Measurements from ENCODE around the gene REN.

REN gene

DNA sequence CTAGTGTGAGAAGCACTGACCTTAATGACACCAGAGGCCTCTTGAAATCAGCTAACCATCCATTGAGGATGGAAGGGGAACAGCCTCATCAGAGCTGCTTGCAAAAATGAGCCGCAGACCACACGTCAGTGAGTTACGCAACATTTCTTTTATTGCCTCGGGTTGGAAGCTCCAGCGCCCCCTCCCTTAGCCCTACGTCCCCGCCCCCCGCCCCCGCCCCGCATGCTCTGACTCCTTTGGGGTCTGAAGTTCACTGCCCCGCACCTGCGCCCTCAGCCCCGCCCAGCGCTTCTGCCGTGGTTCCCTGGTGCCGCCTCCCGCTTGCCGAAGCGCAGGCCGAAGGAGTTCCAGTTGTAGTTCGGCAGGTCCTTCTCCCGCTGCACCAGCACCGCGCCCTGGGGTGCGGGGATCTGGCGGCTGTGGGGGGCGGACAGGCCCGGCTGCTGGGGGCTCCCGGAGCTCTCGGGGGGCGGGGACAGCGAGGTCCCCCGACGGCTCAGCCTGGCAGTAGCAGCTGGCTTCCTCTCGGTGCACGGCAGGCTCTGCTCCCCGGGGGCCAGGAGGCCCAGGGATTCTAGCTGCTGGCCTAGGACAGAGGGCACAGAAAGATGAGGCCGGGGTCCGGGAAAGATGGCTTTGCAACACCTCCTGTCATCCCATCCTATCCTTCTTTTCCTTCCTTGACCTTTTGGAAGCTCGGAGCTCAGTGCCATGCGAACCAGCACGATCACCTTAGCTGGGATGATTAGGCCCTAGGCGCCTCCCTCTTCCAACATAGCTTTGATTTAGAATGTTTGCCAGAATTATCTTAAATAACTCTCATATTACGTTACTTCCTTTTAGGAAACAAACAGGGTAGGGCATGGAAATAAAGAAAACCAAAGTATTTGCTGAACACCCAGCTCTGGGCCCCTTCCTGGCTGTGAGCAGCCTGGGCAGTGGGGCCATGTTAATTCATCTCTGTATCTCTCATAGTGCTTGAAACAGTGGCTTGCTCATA lies 24.4 kb upstream of the REN start:
- no peak for DNase-seq (ENCODE audit: low read depth)

DNA sequence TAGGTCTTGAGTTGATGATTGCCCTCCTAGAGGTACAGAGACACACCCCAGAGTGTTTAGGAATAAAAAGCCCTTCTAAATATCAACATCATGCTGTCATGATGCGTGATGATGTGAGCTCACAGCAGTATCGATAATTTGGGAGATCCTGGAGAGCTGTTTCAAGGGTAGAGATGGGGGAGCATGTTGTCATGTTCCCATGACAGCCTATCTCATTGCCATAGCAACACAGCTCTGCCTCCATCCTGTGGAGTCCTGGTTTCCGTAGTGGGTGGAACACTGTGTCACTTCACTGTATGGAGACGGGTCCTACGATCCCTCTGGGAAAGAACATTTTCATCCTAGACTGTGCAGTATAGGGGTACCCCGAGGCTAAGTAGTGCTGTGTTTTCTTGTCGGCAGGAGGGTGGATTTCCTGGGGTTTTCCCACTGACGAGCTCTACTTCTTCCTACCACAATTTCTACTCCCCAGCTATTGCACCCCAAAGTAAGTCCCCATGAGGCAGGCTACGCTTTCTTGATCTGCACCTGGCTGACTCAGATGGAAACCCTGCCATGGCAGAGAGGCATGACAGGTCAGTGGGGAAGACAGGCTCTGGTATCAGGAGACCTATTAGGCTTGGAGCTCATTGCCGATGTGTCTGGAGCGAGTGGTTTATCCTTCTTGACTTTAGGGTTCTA lies 23.0 kb upstream of the REN start:
- DNase-seq (ENCODE audit: low read depth), result no peak

DNA sequence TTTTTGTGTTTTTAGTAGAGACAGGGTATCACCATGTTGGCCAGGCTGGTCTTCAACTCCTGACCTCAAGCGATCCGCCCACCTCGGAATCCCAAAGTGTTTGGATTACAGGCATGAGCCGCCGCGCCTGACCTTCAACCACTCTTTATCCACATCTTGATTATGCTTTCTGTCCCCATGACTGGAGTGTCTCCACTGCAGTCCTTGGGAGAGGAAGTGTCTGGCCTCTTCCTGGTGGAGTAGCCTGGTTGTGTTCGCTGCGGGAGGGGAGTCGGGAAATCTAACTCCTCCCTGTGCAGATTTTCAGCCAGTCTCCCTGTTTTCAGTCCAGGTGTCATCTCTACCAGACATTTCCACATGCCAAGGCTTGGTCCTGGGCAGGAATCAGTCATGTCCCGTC lies 20.5 kb upstream of the REN start:
- no peak for DNase-seq (ENCODE audit: low read depth)

DNA sequence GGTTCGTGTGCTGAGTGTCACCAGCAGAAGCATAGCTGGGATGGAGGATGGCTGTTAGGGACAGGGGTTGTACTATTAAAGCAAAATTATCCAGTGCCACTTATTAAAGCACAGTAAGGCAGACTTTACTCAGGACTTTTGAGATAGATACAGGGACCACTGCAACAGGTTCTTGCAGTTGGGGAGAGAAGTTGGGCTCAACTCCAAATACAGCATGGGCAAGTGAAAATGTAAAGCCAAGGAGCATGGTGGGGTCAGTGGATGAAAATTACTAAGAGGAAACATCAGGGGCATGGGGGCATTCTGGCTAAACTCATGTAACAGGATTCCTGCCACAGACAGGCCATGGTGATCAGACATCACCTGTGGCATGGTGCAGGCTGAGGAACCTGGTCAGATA lies 15.0 kb upstream of the REN start:
- no peak for DNase-seq (ENCODE audit: low read depth)

DNA sequence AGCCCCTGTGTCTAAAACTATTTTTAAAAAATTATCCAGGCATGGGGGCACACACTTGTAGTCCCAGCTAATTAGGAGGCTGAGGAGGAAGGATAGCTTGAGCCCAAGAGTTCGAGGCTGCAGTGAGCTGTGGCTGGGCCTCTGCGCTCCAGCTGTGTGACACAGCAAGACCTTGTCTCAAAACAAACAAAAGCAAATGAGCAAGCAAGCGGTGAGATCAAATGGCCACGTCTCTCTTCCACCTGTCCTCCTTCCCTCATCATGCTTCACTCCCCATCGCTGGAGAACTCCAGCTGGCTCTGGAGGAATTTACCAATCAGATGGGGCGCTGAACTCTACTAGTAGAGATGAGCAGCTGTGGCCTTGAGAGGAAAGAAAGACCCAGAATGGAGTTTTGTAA lies 14.0 kb upstream of the REN start:
- DNase-seq (ENCODE audit: low read depth), result no peak

DNA sequence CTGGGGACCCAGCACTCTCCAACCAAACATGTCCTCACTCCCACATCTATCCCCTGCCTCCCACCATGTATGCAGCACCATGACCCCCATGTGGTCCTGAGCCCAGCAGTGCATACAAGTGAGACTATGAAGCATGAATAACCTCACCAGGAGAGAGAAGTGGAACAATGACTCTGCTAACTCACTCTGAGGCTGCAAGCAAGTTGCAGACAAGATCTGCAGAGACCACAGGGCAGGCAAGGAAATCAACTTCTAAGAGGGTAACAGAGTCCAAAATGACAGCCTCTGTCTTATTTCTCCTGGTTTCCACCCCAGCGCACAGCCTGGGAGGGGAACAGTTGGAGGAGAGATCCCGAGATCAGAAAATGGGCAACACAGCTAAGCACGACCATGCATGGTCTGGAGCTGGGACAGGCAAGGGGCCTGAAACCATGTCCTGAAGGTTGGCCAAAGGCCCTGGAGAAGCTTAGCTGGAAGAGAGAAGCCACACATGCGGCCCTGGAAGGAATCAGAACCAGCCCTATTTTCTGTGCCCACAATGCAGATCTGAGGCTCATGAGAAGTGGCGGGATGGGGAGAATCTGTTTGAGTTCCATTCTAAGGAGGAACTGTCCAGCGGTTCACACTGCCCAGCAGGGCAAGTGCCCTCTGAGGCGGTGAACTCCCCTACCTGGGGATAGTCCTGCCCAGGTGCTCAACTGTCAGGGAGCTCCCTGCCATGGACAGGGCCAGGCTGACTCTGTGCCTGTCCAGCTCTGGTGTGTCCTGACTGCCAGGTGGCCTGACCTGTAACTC lies 12.5 kb upstream of the REN start:
- no peak for DNase-seq (ENCODE audit: low read depth)

DNA sequence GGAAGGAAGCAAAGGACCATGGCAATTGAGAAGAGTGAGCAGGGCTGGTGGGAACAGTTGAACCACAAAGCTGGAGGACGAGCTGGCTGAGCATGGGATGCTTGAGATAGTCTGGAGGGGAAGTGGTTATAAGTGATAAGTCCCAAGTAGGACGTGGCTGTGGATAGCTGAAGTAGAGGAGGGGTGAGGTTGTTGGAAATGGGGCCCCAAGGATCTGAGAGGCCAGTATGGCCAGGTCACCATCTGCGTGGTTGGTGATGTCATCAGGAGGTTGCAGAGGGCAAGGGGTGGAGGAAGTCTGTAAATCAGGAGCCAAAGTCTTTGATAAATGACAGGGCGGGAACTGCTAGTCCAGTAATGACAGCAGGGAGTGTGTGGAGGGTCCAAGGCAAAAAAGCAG lies 11.0 kb upstream of the REN start:
- no peak for DNase-seq (ENCODE audit: low read depth)

DNA sequence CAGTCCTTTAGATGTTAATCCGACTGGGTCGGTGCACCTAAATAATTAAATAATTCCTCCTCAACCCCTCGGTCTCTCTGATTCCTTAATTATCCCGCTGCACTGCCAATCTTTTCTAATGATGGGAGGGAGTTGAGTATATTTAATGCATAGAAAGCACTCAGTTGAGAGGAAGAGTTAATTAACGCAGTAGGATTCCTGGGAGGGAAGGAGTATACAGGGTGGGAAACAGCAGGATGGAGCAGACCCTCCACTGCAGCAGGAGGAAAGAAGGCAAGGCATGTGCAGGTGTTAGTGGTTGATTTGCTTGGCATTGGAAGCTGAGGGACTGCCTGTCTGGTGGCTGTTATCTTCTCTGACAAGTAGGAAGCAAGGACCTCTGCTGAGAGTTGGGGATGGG lies 9.9 kb upstream of the REN start:
- no peak for DNase-seq (ENCODE audit: low read depth)

DNA sequence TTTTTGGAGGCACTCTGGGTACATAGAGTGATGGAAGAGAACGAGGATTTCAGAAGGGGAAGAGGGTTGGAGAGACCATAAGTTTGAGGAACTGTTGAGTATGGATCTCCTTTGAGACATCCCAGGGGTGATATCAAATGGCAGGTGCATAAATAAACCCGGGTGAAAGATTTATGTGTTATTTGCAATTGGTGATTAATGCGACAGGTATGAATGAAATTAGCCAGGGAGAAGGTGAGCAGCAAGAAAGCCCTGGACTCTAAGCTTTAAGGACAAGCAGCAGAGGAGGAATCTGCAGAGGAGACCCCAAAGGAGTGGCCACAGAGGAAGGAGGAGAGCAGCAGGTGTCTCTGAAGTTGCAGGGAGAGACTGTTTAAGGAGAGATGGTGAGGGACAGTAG lies 8.8 kb upstream of the REN start:
- no peak for DNase-seq (ENCODE audit: low read depth)

DNA sequence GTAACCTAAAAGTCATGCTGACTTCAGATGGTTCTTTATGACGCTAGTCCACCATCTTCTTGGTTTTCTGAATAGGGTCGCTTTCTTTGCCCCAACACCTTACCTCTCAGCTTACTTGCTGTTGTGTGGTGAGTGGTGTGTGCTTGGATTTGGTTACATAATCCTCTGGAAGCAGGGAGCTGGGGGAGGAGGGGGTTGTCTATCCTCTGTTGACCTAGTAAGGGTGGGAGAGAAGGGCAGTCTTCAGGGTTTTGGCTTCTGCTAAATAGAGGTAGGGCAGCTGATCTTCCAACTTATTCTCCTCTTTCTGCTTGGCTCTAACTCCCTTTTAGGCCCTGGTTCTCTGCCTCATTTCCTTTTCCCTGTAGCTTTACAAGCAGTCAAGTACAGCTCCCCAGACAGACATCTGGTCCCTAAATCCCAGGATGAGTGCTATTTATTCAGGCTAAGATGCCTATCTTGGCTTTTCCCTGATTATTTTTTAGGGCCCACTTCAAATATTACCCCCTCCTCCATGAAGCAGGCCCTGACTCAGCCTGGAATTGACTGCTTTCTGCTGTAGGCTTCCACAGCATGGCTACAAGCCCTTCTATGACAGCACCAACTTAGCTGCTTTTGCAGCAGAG lies 6.4 kb upstream of the REN start:
- DNase-seq (ENCODE audit: low read depth), result no peak

DNA sequence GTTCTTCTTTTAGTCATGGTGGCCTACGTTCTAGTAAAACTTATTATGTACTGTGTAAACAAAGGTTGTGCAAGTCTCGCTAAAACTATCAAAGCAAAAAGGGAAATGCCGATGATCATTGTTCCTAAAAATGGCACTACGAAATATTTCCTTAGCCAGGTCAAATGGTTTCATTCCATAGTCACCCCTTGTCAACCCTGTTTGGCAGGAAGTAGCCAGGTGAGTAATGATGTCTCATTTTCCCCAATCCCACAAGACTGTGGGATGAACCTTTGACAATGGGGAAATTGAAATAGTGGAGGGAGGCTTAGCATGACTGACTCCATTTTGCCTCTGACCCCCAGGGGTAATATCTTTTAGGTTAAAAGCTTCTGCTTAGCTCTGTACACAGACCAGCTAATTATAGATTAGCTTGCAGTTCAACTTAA lies 5.6 kb upstream of the REN start:
- DNase-seq (ENCODE audit: low read depth), result no peak

DNA sequence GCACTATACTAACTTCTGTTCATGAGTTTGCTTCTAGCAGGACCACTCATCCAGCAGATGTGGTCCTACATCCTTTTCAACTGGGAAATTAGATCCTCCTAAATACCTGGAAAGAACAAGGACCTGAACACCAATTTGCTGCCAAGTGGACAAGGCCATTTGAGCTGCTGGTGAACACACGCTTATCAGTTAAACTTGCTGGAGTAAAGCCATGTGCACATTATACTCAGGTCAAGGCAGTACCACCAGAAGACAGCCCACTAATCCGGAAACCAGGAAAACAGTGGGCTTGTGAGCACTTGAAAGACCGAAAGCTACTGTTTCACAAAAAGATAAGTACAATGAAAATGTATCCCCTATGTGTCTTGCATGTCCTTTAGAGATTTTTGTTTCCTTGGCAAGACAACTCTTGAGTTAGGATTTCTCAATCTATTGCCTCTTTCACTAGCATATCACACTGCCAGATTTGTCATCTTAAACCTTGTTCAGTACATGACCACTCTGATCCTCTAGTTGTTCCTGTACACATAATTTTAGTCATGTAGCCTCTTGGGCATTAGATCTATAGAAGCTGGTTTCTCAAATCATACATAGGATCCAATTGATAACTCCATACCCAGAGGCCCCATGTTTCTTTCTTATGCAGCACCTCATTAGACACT lies 4.5 kb upstream of the REN start:
- DNase-seq (ENCODE audit: low read depth), result no peak

DNA sequence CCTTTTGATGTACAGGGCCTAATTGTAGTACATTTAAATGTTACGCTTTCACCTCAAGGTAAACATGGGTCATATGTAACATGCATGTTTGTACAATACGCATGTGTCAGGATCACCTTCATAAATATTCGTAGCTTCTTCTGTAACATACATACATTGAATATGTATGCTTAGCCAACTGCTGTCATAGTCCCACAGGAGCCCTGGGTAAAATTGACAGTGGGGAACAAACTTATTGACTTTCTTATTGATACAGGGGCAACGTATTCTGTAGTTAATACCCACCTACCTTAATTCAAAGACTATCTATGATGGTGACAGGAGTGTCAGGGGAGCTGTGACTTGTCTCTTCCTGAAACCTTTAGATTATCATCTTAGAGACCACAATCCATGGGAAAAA lies 3.7 kb upstream of the REN start:
- DNase-seq (ENCODE audit: low read depth), result no peak

DNA sequence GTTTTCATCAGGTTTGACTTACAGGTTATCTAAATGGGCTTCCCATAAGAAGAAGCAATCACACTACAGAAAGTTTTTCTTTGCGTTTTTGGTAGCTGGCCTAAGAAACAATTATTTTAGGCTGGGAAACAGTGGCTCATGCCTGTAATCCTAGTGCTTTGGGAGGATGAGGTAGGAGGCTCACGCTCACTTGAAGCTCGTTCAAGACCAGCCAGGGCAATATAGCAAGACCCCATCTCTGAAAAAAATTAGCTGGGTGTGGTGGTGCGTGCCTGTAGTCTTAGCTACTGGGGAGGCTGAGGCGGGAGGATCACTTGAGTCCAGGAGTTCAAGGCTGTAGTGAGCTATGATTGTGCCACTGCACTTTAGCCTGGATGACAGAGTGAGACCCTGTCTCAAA lies 1.6 kb upstream of the REN start:
- DNase-seq (ENCODE audit: low read depth), result no peak

DNA sequence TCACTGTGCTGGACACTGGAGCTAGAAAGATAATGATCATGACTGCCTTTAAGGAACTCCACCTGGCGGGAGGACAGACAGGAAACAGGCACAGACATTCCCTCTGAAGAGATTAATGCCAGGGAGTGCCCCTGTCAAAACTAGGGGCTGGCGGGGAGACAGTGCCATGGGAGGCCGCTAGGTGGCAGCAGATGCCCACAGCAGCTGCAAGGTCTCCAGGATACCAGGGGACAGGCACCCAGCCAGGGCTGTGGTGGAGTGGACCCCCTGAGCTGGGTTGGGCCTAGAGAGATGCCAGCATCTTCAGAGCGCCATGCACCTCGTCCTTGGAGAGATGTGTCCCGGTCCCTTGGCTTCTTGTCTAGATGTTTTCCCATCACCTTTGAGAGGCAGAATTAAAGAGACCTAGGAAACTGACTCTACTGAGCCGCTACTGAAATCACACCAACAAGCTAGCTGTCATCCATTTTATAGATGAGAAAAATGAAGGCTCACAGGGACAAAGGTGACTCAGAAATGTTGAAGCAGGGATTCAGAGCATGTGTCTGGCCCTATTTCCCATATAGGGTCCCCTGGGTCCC lies 3.6 kb downstream of the REN start:
- peak; percentile 72 for DNase-seq (ENCODE audit: low read depth)

DNA sequence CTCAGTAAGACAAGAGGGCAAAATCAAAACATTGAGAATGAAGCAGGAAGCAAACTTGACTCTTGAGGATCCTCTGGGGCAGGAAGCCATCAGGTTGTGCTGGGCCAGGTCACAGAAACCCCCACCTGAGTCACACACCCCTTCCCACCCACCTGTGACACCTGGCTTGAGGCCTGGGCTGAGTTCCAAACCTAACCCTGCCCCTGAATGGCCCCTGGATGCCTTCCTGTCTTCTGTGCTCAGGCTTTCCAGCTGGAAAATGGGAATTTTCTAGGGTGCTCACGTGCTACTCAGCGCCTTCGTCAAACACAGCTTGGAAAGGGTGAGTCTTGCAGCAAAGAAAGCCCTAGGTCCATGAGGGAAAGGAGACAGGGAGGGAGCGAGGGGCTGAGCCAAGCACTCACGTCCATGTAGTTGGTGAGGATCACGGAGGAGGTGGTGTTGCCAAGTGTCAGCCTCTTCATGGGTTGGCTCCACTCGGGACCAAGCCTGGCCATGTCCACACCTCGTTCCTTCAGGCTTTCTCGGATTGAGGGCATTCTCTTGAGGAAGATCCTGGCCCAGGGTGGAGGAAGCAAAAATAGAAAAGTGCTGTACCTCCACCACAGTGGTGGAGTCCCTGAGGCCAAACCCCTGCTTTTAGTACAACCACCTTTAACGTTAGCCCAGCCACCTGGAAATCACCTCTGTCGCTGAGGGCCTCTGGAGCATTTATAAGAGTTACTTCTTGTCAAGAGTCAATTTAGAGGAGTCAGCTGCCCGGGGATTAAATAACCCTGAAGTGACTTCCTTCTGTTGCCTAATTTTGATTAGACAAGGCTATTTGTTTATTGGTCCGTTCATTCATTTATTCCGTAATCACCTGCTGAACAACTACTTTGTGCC lies 4.3 kb downstream of the REN start:
- DNase-seq (ENCODE audit: low read depth), result no peak

DNA sequence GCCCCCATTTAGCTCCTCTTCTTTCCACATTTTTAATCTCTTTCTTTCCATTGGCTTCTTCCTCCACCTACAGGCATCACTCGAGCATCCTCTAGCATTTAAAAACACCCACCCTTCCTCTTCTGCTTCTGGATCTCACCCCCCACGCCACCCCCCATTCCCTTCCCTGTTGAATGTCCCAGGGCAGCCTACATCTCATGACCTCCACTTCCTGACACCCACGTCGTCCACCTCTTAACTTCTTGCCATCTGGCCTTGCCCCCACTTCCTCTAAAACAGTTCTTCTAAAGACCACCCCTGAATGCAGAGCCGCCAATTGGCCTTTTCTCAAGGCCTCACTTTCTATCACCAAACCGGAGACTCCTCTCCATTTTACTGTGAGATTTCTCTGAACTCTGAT lies 8.2 kb downstream of the REN start:
- no peak for DNase-seq (ENCODE audit: low read depth)

DNA sequence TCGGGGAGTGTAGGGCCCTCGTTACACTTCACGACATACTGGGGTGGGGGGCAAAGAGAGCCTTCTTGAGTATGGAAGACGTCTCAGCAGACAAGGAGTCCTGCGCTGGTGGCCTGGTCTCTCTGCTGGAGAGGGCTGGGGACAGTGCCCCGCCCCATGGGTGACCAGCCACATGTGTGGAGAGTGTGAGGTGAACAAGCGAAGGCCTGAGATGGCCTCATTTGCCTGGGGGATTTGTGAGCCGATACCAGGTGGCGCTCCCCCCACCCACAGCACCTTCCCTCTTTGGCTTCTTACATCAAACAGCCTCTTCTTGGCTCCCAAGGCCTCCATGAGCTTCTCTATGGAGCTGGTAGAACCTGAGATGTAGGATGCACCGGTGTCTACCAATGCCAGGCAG lies 10.3 kb downstream of the REN start:
- no peak for DNase-seq (ENCODE audit: low read depth)

DNA sequence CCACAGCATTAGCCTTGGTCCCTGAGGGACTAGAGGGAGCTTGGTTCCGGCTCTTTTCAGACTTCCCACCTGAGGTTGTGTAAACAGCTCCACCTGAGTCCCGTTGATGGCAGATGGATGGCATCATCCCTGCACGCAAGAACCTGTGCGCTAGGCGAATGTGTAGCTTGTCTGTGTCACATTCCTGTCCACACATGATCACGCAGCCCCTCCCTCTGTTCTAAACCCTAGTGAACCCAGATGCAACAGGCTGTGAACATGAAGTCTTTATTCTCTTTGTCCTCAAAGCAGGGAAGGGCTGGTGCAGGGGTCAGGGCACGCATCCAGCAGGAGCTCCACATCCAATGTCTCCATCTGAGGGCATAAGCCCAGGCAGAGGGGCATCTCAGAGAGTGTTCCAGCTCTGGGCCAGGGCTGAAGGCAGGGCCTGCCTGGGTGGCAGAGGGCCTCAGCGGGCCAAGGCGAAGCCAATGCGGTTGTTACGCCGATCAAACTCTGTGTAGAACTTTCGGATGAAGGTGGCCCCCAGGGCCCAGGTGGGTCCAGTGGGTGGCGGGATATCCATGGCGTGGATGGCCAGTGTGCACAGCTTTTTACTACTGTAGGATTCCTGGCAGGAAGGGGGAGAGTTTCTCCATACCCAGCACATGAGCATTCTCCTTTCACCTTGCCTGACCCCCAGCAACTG lies 11.4 kb downstream of the REN start:
- DNase-seq (ENCODE audit: low read depth), result no peak

DNA sequence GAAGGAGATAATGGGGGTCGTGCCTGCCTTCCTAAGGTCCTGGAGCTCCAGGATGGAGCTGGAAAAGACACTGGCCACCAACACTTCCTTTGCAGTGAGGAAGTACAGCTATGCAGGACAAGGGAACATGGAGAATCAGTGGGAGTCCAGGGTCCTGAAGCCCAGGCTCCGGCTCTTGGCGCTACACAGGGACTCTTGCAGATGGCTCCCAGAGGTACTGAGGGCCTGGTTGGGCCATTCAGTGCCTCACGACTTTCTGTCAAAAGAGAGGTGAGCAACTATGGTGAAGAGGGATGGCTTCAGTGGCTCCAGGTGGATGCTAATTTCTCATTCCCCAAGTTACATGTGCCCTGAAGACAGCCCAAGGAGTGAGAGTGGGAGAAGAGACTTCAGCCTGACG lies 12.5 kb downstream of the REN start:
- no peak for DNase-seq (ENCODE audit: low read depth)

Measured in activated T-cell treated with anti-CD3 and anti-CD28 coated beads for 24 hours (primary cell).